GM10248 (cell line): ENCODE measurements around the gene SCTR.

Source experiments
- CTCF ChIA-PET: fragments of 300-600 bp; sonication (Branson Sonifier 250); formaldehyde crosslinking; extraction: SDS; loops from one replicate; lab custom pipeline; 2021; ENCODE audit warnings: antibody characterized with exemption; lab: Yijun Ruan, JAX
- POLR2A ChIA-PET: fragments of 350-650 bp; sonication (Branson Sonifier 250); formaldehyde crosslinking; extraction: SDS; loops from one replicate; lab custom pipeline; 2020; ENCODE audit warnings: antibody characterized with exemption; lab: Yijun Ruan, JAX
- DNase-seq: peaks from one replicate; pipeline ENCODE4 v3.0.0; 2012; ENCODE audit errors: extremely low spot score
- CTCF ChIP-seq: IDR thresholded peaks from 2 replicates; pipeline ENCODE4 v1.5.1; 2012; ENCODE audit warnings: mild to moderate bottlenecking, low read depth; ENCODE audit errors: extremely low read depth, missing control alignments, control extremely low read depth

SCTR gene

GRCh38 chr2:119432851-119433522, 91.3 kb downstream of the SCTR start:
- no peak for TF ChIP-seq CTCF
- CTCF ChIA-PET = interaction anchor here (1.2 to 2.1 kb wide), 2 partner anchors 13 to 26 kb away, joined by 3 to 12 read pairs; no protein-coding TSS in a partner anchor
- DNase-seq = no peak
- POLR2A ChIA-PET = no interaction called here

- ChIA-PET POLR2A (no interaction called here), CTCF (interaction anchor here (0.9 to 1.4 kb wide), 4 partner anchors 12 to 550 kb away, joined by 3 to 4 read pairs (median 4); no protein-coding TSS in a partner anchor)
- no peak for TF ChIP-seq CTCF
- no peak for DNase-seq
These were observed 92.1 kb downstream of the SCTR start for GRCh38 chr2:119431976-119432850.

GRCh38 chr2:119431155-119431975, 92.9 kb downstream of the SCTR start, which contains the start of gene TMEM37:
Gene TMEM37, plus strand, starts transcription at chr2:119431854. Its CDS starts 50 bp downstream, at chr2:119431904.
- no peak for TF ChIP-seq CTCF
- ChIA-PET POLR2A (no interaction called here), CTCF (interaction anchor here (0.8 to 2.6 kb wide), 6 partner anchors 11 to 549 kb away, joined by 3 to 8 read pairs (median 4); no protein-coding TSS in a partner anchor)
- DNase-seq = peak; percentile 77

- no peak for DNase-seq
- ChIA-PET CTCF (interaction anchor here (0.8 to 2.6 kb wide), 3 partner anchors 10 to 46 kb away, joined by 3 to 8 read pairs (median 3); no protein-coding TSS in a partner anchor), POLR2A (no interaction called here)
- TF ChIP-seq CTCF = no peak
These were observed 94.2 kb downstream of the SCTR start for GRCh38 chr2:119430023-119430498.

GRCh38 chr2:119429225-119429981, 94.9 kb downstream of the SCTR start:
- no peak for DNase-seq
- POLR2A ChIA-PET = no interaction called here
- no peak for TF ChIP-seq CTCF
- CTCF ChIA-PET = interaction anchor here (1.5 to 2.6 kb wide), 2 partner anchors 13 to 47 kb away, joined by 3 to 8 read pairs; no protein-coding TSS in a partner anchor
